ENCODE measurements around the gene RPL27.

Gene RPL27

GRCh38 chr17:43020789-43021740, 22.8 kb downstream of the RPL27 start:
- DNase-seq (ENCODE audit: low read depth in 1 of 2, low spot score in 1 of 2), result no peak

DNA sequence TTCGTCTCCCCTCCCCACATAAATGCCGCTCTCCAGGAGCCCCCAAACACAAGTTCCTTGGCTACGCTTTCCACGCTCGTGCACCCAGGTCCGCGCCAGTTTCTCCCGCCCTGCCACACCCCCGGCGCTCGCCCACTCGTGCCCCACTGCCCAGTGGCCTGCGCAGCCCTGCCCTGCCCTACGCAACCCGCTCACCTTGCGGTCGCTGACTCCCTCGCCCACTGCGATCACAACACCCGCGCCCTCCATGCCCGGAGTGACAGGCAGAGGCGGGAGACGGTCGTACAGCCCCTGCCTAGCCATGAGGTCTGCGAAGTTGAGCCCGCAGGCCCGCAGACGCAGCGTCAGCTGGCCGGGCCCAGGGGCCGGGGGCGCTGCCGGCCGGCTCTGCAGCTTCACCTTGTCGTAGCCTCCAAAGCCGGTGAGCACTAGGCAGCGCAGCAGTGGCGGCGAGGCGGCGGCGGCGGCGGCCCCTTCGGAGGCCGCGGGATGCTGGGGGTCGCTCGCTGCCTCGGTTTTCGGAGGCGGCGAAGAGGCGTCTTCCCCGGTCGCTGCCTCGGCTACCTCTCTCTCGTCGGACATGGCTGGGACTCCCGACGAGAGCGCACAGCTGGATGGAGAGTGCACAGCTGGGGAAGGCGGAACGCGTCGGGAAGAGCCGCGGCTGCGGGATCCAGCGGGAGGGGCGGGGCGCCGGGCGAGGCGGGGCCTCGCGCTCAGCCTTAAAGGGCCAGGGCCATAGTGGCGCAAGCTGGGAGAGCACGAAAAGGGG, 23.7 kb downstream of the RPL27 start, which contains the start of gene VAT1:
Gene VAT1, minus strand, starts transcription at position 645 of the 772 bp plus-strand sequence. Its CDS starts 63 bp downstream, at position 582.
- DNase-seq (ENCODE audit: low read depth in 1 of 2, low spot score in 1 of 2), result peak; percentile 25 to 47

DNA sequence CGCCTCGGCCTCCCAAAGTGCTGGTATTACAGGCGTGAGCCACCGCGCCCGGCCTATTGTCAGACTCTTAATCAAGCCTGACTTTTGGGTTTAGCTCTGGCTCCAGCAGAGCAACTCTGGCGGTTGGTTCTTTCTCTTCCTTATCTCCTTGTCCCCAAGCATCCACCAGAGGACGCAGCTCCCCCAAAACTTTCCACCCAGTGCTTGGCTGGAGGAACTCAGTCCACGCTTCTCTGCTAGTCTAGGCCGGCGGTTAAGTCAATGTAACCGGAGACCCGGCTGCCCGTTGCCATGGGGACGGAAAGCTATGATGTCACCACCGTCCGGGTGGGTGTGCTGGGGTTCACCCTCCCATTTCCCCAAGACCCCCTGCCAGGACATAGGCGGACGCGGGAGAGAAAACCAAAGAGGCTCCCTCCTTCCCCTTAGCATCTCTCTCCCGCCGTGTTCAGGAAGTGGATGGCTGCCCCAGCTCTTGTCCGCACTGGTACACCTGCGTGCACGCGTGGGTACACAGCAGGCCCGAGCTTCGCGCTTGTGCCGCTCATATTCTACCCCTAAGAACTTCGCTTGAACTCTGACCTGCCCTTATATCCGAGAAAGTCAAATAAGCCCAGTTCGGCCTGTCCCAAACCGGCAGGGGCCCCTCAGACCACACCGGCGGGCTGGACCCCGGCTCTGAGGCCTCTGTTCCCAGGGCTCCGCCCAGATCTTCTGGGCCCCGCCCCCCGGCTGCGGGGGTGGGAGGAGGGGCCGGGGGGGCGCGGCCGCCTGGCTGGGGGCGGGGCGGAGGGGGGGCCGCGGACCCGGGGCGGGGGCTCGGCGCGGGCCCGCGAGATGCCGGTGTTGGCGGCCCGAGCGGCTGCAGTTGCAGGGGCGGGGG, 26.4 kb downstream of the RPL27 start, which contains the start of gene RND2:
Gene RND2, plus strand, starts transcription at position 825 of the 883 bp plus-strand sequence. CDS start 117 bp downstream, outside the sequence.
- peak; percentile 53 to 63 for DNase-seq (ENCODE audit: low read depth in 1 of 2, low spot score in 1 of 2)

- DNase-seq (ENCODE audit: low read depth in 1 of 2, low spot score in 1 of 2), result no peak
These were observed 27.1 kb downstream of the RPL27 start for GRCh38 chr17:43025290-43025657.

- no peak for DNase-seq (ENCODE audit: low read depth in 1 of 2, low spot score in 1 of 2)
These were observed 27.7 kb downstream of the RPL27 start for GRCh38 chr17:43025766-43026537.

GRCh38 chr17:43026595-43026994, 28.4 kb downstream of the RPL27 start:
- DNase-seq (ENCODE audit: low read depth in 1 of 2, low spot score in 1 of 2), result no peak

DNA sequence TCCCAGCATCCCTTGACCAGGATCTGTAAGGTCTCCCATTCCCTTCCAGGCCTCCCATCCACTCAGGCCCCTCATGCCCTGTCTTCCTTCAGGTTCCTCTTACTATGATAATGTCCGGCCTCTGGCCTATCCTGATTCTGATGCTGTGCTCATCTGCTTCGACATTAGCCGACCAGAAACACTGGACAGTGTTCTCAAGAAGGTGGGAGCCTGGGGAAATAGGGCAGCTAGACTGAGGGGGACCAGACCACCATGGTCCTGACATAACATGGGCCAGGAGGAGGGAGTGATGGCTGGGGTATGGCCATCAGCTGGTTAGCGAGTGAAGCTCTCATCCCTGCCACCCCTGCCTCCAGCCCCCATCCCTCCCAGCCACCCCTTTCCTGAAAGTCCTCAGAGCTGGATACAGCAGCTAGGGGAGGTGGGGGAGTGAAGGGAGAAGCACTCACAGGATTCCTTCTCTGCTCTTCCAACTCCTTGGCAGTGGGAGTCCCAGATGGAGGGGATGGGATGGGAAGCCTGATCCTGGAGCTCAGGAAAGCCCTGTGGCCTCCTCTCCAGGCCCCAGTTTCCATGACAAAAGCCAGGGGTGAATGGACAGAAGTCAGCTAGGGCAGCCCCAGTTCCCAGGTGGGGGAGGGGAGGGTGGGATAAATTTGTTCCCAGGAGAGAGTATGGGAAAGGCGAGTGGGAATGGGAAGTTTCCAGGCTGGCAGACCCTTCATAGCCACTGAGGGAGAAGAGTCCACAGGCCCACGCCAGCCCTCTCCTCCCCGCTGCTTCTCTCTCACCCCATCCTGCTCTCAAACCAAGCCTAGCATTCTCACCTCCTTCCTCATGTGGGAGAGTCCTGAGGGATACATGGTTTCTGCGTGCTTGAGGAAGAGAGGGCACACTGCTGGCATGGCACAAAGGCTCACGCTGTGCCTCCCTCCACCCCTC, 29.1 kb downstream of the RPL27 start:
- DNase-seq (ENCODE audit: low read depth in 1 of 2, low spot score in 1 of 2), result no peak

DNA sequence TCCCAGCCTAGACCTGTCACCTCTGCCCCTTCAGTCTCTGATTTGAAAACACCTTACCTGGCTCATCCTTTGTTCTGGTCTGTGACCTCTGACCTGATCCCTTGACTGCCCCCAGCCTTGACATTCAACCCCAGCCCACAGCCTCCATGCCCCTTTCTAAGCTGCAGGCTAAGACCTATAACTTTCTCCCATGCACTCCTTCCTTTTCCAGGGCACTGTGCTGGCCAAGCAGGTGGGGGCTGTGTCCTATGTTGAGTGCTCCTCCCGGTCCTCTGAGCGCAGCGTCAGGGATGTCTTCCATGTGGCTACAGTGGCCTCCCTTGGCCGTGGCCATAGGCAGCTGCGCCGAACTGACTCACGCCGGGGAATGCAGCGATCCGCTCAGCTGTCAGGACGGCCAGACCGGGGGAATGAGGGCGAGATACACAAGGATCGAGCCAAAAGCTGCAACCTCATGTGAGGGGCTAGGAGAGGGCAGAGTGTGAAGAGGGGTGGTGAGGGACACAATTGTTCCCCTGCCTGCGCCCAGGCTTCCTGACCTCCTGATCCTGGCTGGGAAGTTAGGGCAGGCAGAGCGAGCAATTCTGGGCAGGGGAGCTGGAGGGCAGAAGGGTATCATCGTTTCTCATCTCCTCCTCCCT, 30.1 kb downstream of the RPL27 start:
- no peak for DNase-seq (ENCODE audit: low read depth in 1 of 2, low spot score in 1 of 2)

DNA sequence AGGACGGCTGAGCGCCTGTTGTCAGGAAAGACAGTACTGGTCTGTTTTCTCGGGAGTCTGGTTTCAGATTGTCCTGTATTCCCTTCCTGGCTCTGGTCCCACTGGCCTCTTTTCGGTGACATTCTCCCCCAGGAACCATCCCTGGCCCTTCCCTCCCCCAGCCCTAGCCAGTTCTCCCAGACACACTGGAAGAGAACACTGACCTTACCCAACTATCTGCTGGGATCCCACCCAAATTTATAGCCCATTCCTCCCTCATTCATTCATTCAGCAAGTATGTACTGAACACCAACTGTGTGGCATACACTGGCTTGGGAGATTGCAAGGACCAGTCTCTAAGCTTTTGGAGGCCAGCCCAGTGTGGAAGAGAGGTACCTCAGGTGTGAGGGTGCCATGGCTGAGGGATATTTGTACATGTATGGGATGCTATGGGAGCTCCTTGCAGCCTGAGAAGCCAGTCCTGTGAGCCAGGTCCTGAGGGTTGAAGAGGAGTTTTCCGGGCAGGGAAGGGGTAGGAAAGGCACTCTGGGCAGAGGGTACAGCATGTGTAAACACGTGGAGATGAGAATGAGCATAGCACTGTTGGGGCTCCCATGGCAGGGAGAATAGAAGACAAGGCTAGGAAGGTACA, 32.0 kb downstream of the RPL27 start:
- no peak for DNase-seq (ENCODE audit: low read depth in 1 of 2, low spot score in 1 of 2)

GRCh38 chr17:43031666-43032065, 33.4 kb downstream of the RPL27 start:
- no peak for DNase-seq (ENCODE audit: low read depth in 1 of 2, low spot score in 1 of 2)

GRCh38 chr17:43033948-43034881, 36.0 kb downstream of the RPL27 start:
- no peak for DNase-seq (ENCODE audit: low read depth in 1 of 2, low spot score in 1 of 2)

DNA sequence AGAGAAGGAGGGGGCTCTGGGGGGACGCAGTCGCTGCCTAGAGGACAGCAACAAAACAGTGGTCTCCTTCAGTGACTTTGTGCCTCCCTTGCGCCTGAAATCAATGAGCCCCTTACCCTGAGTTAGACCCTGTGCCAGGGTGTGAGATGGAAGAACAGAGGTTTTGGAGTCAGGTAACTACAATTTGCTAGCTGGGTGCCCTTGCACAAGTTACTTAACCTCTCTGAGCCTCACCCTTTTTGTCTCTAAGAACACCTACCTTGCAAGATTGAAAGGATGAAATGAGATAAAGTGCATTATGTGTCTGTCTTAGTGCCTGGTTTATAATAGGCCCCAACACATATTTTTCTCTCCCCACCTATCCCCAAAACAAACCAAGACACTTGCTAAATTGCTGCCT, 36.7 kb downstream of the RPL27 start:
- no peak for DNase-seq (ENCODE audit: low read depth in 1 of 2, low spot score in 1 of 2)

- no peak for DNase-seq (ENCODE audit: low read depth in 1 of 2, low spot score in 1 of 2)
These were observed 41.4 kb downstream of the RPL27 start for GRCh38 chr17:43039646-43040045.

DNA sequence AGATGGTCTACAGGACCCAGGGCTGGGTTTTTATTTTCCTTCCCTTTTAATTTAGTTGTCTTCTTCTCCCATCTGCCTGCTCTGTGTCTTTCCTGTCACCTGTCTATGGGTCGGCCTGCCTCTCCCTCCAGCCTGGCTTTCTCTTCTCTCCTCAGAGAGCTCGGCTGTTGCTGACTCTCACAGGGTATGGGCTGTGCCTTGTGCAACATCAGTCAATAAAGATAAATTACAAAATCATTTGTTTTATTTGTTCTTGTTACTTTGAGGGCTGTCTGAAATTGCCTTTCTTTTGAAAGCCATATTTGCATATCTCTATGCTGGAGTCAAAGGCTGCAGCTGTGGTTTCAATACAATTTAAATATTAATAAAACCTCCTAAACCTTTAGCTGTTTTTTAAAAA, 42.4 kb downstream of the RPL27 start:
- no peak for DNase-seq (ENCODE audit: low read depth in 1 of 2, low spot score in 1 of 2)

DNA sequence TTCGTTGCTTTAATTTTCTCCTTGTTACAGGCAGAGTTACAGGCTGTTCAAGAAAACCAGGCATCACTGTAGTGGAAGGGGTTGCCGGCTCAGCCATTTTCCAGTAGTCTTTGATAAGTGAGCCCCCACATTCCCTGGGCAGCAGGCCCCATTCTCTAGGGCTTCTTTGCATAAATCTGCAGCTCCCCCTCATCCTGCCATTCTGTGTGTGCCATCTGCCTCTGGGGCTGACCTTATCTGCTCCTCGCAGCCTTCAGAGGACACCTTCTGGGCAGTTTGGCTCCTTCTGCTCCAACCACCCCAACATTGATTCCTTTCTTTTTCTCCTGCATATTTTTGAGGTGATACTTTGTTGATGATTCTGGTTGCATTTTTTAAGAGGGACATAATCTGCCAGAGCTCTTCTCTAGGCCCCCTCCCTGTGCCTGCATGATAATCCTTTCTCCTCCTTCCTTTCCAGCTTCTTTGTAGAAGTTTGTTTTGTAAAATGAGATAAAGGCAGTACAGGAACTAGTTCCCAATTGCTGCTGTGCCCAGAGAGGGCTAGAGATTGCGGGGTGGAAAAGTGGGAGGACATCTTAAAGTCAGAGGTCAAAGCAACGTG, 43.9 kb downstream of the RPL27 start:
- DNase-seq (ENCODE audit: low read depth in 1 of 2, low spot score in 1 of 2), result no peak

- no peak for DNase-seq (ENCODE audit: low read depth in 1 of 2, low spot score in 1 of 2)
These were observed 45.1 kb downstream of the RPL27 start for GRCh38 chr17:43043307-43043706.

DNA sequence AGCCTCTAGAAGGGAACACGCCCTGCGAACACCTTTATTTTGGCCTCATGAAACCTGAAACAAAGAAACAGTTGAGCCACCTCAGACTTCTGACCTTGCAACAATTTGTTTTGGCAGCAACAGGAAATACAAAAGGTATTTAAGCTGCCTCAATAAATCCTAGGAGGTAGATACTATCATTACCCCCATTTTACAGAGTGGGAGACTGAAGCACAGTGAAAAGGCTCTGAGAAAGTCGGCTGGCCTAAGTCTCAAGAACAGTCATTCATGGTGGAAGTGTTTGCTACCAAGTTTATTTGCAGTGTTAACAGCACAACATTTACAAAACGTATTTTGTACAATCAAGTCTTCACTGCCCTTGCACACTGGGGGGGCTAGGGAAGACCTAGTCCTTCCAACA, 45.8 kb downstream of the RPL27 start:
- no peak for DNase-seq (ENCODE audit: low read depth in 1 of 2, low spot score in 1 of 2)

All from activated T-helper 1 cell treated with anti-CD3 and anti-CD28 coated beads, Interleukin-2, amount 50 U/mL, for 16 hours (primary cell).